Cerebellar nuclear complex (tissue), 1 donor: Measurements from ENCODE around the gene IL4I1.

ENCODE experiments used
- DNase-seq, 2 experiments: peaks; one replicate each; lab custom pipeline; 2025; lab: John Stamatoyannopoulos, UW

IL4I1 gene

GRCh38 chr19:49879243-49879963 is 17.3 kb downstream of the IL4I1 start:
- no peak for DNase-seq

DNA sequence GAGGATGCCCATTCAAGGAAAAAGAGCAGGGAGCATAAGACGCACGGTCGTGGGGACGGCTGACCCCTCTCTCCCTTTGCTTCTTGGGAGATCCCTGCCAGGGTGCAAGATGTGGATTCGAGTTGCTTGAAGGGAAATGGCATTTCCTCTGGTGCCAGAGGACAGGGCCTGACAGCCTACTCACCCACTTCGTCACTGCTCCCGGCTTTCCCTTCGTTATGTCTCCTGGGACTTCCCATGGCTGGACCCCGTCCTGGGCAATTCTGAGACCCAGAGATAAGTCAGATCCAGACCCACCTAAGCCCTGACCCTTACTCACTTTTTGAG is 18.0 kb downstream of the IL4I1 start:
- no peak for DNase-seq

DNA sequence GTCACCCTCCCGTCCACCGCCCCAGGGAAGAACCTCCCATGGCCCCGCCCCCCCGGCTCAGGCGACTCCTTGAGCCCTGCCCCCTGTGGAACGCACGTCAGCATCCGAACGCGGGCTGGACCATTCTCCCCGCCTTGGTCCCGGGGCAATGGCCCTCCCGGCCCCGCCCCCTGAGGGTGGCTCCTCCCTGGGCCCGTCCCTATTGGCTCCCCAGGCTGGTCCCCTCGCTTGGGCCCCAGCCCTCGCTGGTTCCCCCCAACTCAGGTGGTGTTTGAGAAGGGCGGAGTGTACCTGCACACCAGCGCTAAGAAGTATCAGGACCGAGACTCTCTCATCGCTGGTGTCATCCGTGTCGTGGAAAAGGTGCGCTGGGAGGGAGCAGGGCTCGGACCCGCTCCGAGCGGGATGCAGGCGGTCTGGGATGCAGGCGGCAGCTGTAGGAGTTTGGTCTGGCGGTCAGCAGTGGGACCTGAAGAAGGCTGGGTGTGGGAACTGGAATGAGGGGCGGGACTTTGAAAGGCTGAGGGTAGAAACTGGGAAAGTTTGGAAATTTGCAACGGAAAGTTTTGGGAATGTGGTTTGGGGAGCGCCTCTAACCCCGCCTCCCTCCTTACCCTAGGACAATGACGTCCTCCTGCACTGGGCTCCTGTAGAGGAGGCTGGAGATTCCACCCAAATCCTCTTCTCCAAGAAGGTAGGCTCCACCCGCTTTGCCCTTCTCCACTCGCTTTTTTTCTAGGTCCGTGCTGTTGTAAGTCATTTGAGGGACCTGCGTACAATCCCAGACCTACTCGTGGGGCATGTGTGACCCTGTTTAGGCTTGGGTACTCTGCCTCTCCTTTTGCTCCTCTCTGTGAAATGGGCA is 18.6 kb downstream of the IL4I1 start:
- DNase-seq = peak; percentile 52 to 81

DNA sequence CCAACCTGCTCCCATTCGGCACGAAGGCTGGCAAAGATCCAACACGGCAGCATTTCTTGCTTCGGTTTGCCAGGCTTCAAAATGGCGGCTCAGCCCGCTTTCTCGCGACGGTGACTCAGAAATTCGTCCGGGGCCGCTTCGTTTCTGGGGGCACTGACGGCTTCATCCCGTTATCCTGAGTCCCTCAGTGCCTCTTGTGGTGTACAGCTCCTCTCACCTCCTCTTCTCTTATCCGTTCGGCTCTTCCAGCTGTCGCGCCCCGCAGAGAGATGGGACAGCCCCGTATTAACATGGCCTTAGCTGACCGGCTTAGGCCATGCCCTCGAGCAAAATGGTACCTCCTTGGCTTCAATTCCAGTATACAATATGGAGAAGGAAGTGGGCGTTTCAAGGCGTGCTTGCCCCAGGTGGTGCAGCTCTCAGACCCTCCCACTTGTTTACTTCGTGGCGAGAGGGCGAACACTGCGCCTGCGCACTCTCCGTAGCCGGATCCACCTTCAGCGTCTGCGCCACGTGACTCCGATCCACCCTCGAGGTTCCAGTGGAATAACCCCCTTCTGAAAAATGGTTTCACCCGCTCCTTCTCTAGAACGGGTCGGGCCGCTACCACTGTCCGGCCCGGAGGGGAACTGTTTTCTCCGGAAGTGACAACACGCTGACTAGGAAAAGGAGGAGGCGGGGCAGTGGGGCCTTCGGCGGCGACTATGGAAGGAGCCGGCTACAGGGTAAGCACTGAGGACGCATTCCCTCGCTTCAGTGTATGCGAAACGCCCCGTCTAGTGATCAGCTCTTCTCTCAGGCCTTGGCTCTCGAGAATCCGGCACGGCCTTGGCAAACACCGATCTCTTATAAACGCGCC is 19.4 kb downstream of the IL4I1 start, which contains the start of the genes AKT1S1 and TBC1D17:
Gene AKT1S1, minus strand, starts transcription at position 336 of the 859 bp plus-strand sequence. CDS start 4,060 bp downstream, outside the sequence.
Gene TBC1D17, plus strand, starts transcription at position 683 of the 859 bp plus-strand sequence. Its CDS starts 22 bp downstream, at position 705.
- peak; percentile 95 to 99 for DNase-seq

DNA sequence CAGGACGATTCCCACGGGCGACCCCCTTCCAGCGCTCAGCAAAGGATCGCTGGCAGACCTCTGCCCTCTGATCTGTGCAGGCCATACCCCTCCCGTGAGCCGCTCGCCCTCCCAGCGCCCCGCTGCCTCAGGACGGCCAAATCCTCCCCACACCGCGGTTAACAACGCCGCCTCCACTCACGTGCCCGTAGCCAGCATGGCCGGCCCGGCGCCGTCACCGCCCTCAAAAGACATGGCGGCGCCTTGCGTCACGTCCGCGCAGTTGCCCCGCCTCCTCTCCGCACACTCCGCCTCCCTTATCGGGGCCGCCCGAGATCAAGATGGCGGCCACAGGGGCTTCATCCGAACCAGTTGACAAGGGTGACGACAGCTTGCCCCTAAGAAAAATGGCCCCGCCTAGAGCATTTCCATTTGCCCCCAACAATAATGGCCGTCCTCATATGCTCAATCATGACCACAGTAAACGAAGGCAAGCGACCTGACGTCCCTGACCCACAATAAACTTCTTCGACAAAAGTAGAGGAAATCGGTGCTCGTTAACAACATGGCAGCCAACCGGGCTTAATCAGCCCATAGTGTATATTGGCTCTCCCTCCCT is 20.2 kb downstream of the IL4I1 start:
- peak; percentile 90 to 96 for DNase-seq

DNA sequence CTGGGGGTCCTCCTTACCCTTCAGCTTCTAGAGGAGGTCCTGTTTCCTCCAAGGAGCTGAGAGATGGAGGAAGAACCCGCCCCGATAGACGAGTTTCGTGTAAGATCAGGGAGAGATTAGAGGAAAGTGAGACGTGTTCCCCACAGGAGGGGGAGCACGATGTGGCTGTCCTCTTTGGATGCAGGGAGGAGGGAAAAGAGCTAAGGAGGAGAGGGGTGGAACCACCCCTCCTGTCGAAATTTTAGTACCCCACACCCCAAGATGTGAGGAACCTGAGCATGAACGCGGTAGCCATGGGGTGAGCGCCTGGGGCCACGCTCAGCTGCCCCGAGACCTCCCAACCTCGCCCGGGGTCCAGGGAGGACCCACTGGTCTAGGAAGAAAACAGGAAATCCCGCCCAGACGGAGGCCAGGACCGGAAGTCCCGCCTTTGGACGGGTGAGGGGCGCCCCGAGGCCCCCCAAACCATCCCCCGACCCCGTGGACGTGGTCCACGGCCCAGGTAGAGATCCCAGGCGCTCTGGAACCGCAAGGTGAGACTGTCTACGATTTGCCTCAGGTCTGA is 20.7 kb downstream of the IL4I1 start:
- peak in 1 of 2 experiments; percentile 11 for DNase-seq

DNA sequence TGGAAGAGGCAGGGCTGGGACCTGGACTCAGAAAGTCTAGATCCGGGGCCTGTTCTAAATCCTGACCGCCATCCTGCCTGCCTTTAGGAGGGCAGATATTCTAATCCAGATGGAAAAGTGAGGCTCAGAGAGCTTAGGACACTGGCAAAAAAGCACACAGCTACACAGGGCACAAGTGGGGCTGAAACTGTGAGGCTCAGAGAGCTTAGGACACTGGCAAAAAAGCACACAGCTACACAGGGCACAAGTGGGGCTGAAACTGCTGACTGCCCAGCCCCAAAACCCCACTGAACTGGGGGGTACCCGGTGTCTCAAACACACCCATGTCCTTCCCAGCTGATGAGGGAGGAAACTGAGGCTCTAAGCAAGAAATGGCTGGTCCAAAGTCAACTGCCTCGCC is 21.5 kb downstream of the IL4I1 start:
- no peak for DNase-seq

DNA sequence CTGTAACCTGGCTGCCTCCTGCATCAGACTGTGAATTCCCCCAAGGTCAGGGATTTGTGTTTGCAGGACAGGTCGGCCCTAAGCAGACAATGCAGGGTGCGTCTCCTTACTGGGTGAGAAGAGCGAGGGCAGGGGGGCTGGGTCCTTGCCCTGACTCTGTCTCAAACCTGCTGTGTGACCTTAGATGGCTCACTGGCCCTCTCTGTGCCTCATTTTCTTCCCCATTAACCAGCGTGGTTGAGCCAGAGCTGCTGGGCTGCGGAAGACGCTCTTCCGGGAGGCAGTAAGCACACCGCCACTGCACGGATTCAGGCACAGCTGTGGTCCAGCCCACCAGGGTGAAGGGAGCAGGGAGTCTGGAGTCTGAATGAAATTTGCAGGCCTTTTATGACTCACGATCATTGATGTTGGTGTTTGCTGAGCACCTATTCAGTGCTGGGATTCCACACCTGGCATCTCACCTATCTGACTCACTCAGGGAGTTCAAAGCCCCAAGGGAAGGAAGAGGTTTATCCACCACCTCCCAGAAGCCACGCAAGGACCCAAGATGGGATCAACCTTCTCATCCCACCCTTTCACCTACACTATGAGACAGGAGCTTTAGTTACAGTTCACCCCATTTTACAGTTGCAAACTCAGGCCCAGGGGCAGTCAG is 22.1 kb downstream of the IL4I1 start:
- no peak for DNase-seq

- no peak for DNase-seq
These were observed 22.9 kb downstream of the IL4I1 start for GRCh38 chr19:49873834-49874233.

GRCh38 chr19:49873129-49873521 is 23.6 kb downstream of the IL4I1 start:
- DNase-seq = no peak

GRCh38 chr19:49872245-49873128 is 24.2 kb downstream of the IL4I1 start:
- no peak for DNase-seq

- DNase-seq = no peak
These were observed 25.2 kb downstream of the IL4I1 start for GRCh38 chr19:49871349-49871985.

DNA sequence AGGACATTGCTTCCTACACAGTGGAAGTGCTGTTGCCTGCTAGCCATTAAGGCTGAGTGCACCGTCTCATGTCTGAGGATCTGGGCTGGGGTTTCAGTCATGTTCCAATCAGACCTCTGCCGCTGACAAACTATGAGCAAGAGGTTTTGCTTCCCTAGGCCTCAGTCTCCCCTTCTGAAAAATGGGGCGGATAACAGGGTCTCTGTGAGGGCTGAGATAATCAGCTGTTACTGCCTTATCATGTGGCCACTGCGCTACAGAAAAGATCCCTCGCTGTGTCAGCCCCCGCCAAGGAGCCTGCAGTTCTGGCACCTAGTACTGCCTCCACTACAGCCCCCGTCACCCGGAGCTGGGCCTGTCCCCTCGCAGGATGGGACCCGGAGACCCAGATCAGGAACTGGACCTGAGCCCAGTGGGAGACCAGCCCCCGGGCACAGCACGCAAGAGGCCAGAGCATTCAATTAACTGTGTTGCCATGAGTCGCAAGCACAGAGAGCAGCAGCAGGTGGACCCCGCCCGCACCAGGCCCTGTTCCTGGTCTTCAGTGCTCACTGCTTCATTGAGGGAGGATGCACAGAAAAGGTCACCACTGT is 26.3 kb downstream of the IL4I1 start:
- DNase-seq = no peak

DNA sequence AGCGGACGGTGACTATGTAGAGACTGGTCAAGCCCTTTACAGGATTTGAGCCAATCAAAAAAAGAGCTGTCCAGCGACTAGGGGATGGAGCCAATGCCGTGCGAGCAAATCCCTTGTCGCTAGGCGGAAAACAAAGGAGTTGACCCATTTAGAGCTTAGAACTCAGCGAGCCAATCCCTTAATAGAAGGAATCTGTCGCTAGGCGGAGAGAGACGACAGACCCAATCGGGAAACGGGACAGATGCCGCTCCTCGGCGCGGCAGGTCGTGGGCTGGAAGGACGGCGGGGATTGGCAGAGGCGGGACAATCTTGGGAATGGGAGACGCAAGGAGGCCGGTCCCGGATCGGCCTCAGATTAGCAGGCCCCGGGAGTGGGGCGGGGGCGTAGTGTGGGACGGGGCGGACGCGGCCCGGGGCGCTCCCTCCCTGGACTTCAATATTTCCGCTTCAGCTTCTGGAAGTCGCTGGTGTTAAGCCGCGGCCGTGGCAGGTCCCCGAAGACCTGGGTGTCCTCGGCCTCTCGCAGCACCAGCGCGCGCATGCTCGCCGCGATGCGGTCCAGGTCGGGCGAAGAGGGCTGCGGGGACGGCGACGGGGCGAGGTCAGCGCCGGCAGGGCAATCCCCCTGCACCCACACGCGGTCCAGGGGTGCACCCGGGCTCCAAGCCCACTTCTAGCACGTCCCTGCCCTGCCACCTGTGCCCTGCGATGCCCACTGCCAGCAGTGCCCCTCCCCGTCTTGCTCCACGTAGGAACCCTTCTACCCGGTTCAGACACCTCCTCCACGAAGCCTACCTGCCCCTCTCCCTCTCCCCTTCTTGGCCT is 27.0 kb downstream of the IL4I1 start:
- peak; percentile 97 to 100 for DNase-seq

DNA sequence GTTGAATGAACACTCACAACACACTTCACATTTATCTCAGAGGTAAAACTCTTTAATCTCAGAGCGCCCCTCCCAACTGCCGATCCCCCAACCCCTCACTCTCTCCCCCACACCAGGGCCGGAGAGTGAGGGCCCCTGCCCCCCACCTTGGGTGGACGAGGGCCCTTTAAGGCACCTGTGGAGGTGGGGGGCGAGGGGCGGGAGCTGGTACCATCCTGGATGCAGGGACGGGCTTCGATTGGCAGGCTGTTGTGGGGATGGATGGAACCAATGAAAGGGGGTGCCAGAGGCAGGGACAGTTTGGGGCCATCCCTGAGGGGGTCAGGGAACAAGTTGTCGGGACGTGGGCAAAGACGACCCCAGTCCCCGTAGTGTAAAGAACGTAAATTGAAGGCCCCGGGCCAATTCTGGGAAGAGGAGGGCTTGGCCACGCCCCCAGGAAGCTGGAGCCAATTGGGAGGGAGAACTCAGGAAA is 27.6 kb downstream of the IL4I1 start:
- DNase-seq = no peak

DNA sequence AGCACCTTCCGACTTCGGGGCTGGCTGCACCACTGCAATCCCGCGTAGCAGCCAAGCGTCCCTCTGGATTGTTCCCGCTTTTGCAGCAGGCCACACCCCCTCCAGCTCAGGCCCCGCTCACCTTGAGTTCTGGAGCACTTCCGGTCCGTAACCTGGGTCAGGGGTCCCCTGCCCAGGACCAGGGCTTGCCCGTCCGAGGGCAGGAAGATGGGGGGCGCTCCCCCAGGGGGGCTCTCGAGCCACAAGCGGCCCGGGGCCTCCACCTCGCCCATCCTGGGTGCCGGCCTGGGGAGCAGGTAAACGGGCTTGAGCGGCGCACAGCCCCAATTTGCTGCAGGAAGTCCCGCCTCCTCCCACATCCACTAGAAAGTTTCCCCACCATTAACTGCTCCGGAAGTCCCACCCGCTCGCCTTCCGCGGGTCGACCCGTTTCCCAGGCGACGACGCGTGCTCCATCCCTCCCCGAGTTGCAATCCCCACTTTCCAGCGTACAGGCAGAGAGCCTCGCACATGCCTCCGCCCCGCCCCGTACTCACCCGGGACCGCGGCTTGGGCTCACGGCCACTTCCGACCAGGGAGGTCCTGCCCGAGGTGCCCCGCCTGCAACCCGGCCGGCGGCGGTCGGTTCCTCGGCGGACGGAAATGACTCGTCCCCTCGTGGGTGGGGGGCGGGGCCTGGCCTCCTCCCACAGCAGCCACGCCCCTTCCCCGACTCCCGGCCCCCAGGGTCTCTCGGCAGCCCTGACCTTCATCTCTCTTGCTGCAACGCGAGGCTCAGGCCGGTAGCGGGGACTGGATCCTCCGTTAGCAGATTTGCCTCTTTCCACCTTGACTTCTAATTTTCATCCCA is 29.5 kb downstream of the IL4I1 start, which contains the start of gene PNKP:
Gene PNKP, minus strand, starts transcription at position 644 of the 850 bp plus-strand sequence. Its CDS starts 372 bp downstream, at position 272.
- peak in 1 of 2 experiments; percentile 82 for DNase-seq

DNA sequence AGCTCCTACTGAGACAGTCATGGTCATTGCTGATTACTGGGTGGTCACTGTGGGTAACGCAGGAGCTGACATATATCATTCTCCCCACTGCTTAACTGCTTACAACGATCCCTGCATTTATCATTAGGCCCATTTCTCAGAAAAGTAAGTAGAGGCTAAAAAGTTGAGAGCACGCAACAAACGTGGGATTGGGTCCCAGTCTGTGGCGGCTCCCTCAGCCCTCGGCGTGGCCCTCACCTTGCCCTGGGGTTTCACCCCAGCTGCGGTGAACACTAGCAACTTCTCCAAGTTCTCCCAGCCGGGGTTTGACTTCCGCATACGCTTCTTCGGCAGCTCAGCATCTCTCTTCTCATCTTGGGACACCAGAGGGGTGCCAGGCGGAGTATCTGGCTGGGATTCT is 31.8 kb downstream of the IL4I1 start:
- no peak for DNase-seq
